ENCODE measurements around the gene GTF3C5.
"Not testable (repeated sequence)": the region's sequence is repeated elsewhere in the genome, so short reads cannot be mapped to it uniquely, and the experiment has no call there.

DNA sequence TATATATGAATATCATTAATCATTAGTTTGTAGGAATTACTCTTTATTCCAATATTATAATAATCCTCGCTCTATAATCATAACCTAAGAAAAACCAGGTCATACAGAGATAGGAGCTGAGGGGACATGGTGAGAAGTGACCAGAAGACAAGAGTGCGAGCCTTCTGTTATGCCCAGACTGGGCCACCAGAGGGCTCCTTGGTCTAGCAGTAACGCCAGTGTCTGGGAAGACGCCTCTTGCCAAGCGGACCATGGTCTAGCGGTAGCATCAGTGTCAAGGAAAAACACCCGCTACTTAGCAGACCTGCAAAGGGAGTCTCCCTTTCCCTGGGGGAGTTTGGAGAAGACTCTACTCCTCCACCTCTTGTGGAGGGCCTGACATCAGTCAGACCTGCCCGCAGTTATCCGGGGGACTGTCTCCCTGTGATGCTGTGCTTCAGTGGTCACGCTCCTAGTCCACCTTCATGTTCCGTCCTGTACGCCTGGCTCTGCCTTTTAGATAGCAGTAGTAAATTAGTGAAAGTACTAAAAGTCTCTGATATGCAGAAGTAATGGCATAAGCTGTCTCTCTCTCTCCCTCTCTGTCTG, 10.2 kb downstream of the GTF3C5 start:
- TF ChIP-seq POLR2AphosphoS5 (IDR thresholded peaks at IDR 0.05) = not testable (repeated sequence)
- TF ChIP-seq, protein P1, sequence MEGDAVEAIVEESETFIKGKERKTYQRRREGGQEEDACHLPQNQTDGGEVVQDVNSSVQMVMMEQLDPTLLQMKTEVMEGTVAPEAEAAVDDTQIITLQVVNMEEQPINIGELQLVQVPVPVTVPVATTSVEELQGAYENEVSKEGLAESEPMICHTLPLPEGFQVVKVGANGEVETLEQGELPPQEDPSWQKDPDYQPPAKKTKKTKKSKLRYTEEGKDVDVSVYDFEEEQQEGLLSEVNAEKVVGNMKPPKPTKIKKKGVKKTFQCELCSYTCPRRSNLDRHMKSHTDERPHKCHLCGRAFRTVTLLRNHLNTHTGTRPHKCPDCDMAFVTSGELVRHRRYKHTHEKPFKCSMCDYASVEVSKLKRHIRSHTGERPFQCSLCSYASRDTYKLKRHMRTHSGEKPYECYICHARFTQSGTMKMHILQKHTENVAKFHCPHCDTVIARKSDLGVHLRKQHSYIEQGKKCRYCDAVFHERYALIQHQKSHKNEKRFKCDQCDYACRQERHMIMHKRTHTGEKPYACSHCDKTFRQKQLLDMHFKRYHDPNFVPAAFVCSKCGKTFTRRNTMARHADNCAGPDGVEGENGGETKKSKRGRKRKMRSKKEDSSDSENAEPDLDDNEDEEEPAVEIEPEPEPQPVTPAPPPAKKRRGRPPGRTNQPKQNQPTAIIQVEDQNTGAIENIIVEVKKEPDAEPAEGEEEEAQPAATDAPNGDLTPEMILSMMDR (IDR thresholded peaks at IDR 0.05) = peak in 3 of 4 experiments; percentile 40 to 53 (median 44)
